ENCODE data around the gene ADAMTS17.

Gene ADAMTS17

GRCh38 chr15:100111125-100112060 lies 230.4 kb downstream of the ADAMTS17 start:
- DNase-seq (ENCODE audit: low read depth): no peak

- no peak for DNase-seq (ENCODE audit: low read depth)
Observed at GRCh38 chr15:100109486-100110035, 232.2 kb downstream of the ADAMTS17 start.

- no peak for DNase-seq (ENCODE audit: low read depth)
Observed at GRCh38 chr15:100108846-100109245, 232.9 kb downstream of the ADAMTS17 start.

DNA sequence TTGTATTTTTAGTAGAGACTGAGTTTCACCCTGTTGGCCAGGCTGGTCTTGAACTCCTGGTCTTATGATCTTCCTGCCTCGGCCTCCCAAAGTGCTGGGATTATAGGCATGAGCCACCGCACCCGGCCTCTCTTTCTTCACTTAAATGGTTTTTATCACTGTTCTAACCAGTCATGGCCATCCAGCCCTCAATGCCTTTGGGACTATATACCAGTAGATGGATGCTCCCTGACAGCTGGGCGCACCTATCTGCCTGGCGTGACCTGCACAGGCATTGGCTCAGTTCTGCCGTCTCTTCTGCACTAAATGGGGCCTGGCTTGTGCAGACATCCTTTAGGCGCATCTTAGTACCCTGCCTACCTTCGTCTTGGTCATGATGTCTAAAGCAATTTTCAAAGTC lies 233.4 kb downstream of the ADAMTS17 start:
- no peak for DNase-seq (ENCODE audit: low read depth)

DNA sequence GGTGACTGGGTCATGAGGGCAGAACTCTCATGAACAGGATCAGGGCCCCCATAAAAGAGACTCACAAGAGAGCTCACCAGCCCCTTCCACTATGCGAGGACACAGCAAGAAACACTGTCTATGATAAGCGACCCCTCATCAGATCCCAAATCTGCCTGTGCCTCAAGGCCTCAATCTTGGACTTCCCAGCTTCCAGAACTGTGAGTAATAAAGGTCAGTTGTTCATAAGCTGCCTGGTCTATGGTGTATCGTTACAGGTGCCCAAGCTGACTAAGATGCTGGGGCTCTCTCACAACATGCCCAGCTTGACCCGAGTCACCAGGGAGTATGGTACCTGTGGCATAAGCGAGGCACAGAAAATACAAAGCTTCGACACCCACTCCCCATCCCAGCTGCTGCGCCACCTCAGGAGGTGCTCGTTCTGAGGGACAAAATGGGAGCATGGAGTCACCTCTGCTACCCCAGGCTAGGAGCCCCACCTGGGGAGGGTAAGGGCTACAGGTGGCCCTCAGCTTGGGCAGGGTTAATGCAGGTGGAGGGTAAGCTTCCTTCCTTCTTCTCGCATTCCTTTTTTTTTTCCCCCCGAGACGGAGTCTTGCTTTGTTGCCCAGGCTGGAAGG lies 234.1 kb downstream of the ADAMTS17 start:
- DNase-seq (ENCODE audit: low read depth): no peak

- no peak for DNase-seq (ENCODE audit: low read depth)
Observed at GRCh38 chr15:100107151-100107550, 234.6 kb downstream of the ADAMTS17 start.

GRCh38 chr15:100106732-100107131 lies 235.0 kb downstream of the ADAMTS17 start:
- no peak for DNase-seq (ENCODE audit: low read depth)

GRCh38 chr15:100105101-100105500 lies 236.7 kb downstream of the ADAMTS17 start:
- DNase-seq (ENCODE audit: low read depth): no peak

GRCh38 chr15:100104245-100104644 lies 237.5 kb downstream of the ADAMTS17 start:
- DNase-seq (ENCODE audit: low read depth): no peak

DNA sequence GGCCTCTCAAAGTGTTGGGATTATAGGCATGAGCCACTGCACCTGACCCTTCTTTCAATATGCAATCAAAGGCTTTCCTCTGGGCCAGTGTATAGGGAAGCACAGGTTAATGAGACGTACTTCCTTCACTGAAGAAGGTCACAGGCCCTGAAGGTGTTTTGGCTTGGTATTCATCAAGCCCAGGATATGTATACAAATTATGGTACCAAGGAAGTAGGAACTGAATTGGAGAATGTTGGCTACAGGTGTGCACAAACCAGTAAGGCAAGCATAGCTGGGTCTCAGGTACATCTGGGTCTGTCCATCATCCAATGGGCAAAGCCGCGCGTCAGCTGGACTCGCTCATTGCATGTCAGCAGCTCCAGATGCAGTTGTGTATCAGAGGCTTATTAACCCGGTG lies 237.9 kb downstream of the ADAMTS17 start:
- DNase-seq (ENCODE audit: low read depth): no peak

- no peak for DNase-seq (ENCODE audit: low read depth)
Observed at GRCh38 chr15:100101426-100102089, 240.2 kb downstream of the ADAMTS17 start.

DNA sequence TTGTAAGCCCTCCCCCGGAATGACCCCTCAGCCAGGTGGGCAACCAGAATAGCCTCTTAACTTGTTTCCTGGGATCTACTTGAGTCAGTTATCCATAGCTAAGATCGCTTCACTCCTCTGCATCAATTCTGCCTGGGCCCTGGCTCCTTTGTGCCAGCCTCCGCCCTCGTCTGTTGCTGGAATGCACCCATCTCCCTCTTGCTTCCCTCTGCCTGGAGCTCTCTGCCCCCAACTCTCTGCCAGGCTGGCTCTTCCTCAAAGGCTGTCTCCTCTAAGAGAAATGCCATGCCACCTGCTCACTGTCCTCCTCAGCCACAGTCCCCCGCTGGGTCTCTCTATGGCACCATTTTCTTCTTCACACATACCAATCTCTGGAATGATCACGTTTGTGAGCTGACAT lies 240.8 kb downstream of the ADAMTS17 start:
- DNase-seq (ENCODE audit: low read depth): no peak

DNA sequence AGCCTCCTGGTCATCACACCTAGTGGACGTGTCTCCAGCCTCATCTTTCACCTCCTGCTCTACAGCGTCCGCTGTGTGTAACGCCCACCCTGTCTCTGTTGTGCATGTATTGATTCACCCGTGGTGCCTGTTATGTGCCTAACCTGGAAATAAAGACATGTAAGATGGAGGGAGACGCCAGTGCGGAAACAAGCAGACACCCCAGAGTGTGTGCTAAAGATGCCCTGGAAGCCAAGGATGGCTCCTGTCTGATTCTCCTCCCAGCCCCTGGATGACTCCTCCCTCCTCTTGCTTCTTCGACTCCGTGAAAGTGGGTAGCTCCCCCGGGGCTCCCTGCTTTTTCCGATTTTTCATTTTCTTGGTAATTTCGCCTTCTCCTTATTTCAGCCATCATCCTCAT lies 241.8 kb downstream of the ADAMTS17 start:
- no peak for DNase-seq (ENCODE audit: low read depth)

GRCh38 chr15:100098705-100099104 lies 243.1 kb downstream of the ADAMTS17 start:
- no peak for DNase-seq (ENCODE audit: low read depth)

DNA sequence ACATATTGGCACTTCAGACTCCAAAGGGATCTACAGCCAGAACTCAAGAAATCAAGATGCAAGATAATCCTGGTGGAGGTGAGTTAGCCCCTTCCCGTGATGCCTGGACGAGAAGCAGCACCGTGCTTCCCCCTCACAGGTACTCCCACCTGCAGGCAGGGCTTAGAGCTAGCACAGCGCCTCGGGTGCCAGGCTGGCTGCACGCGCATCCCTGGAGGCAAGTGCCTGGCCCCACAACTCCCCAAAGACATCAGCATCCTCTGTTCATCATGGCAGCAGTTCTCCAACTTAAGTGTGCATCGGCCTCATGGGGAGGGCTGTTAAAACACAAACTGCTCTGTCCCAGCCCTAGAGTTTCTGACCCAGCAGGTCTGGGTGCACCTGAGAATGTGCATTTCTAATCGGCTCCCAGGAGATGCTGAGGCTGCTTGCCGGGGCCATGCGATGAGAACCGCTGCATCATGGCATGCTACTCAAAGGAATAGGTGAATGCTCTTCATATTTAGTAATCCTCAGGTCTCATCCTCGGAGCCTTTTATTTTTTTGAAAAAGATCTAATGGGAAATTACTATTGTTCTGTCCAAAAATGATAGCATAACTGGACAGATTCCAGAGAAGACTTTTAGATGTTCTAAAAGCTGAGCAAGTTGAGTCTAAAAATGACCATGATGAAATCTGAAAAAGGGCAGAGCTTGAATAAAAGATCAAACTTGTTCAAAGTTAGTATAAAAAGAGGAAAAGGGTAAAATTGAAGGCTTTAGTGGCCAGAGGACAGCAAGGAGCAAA lies 244.2 kb downstream of the ADAMTS17 start:
- DNase-seq (ENCODE audit: low read depth): no peak

GRCh38 chr15:100096700-100097099 lies 245.1 kb downstream of the ADAMTS17 start:
- no peak for DNase-seq (ENCODE audit: low read depth)

GRCh38 chr15:100096248-100096600 lies 245.6 kb downstream of the ADAMTS17 start:
- DNase-seq (ENCODE audit: low read depth): no peak

GRCh38 chr15:100095541-100096247 lies 246.1 kb downstream of the ADAMTS17 start:
- no peak for DNase-seq (ENCODE audit: low read depth)

- no peak for DNase-seq (ENCODE audit: low read depth)
Observed at GRCh38 chr15:100094127-100094510, 247.7 kb downstream of the ADAMTS17 start.

- DNase-seq (ENCODE audit: low read depth): no peak
Observed at GRCh38 chr15:100093211-100094126, 248.3 kb downstream of the ADAMTS17 start.

Measured in GM04503 (cell line).